GM21423 (cell line): ENCODE measurements around the gene BTRC.
"Not testable (repeated sequence)": the region's sequence is repeated elsewhere in the genome, so short reads cannot be mapped to it uniquely, and the experiment has no call there.

ENCODE experiments used
- ATAC-seq: cut with Tn5 transposase; IDR thresholded peaks from one replicate; pipeline ENCODE4 v1.9.1; 2021; ENCODE audit warnings: mild to moderate bottlenecking, moderate library complexity; ENCODE audit not compliant: unreplicated experiment

The BTRC gene

GRCh38 chr10:101341438-101341837, 12.5 kb upstream of the BTRC start:
- ATAC-seq: no peak

- no peak for ATAC-seq
Measured at GRCh38 chr10:101346177-101346576, 7.8 kb upstream of the BTRC start.

GRCh38 chr10:101351017-101351416, 2.9 kb upstream of the BTRC start:
- ATAC-seq: no peak

GRCh38 chr10:101351477-101351876, 2.5 kb upstream of the BTRC start:
- no peak for ATAC-seq

- not testable (repeated sequence) for ATAC-seq
Measured at GRCh38 chr10:101352857-101353256, 1.1 kb upstream of the BTRC start.

DNA sequence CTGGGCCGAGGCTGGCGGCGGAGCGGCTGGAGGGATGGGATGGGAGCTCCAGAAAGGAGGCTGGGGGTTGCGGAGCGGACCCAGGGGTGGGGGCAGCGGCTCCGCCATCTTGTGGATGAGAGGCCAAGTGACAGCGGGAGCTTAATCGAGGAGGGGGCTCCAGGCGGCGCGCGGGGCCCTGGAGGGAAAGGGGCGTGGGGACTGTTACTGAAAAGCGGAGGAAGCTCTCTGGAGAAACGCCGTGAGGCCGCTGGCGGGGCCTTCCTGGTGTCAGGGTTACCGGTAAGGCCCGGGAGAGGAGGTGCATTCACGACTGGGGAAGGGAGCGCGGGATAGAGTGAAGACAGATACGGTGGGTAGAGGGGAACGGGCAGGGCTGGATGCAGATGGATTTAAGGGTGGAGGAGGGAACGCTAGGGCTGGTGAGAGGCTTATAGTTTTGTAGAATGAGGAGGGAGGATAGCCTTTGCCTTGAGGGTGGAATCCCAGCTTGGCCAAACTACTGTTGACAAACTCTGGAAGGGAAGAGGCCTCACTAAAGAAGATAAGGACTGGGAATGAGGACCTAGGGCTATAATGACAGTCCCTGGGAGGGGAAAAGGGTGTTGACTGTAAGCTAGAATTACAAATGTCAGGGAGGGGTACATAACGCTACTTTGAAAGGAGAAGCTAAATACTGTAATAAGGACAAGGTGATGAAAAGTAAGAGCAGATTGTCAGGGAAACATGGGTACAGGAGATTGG, 535 bp downstream of the BTRC start:
- ATAC-seq: no peak

- ATAC-seq: no peak
Measured at GRCh38 chr10:101355072-101355706, 1.2 kb downstream of the BTRC start.

GRCh38 chr10:101356132-101356531, 2.2 kb downstream of the BTRC start:
- no peak for ATAC-seq

DNA sequence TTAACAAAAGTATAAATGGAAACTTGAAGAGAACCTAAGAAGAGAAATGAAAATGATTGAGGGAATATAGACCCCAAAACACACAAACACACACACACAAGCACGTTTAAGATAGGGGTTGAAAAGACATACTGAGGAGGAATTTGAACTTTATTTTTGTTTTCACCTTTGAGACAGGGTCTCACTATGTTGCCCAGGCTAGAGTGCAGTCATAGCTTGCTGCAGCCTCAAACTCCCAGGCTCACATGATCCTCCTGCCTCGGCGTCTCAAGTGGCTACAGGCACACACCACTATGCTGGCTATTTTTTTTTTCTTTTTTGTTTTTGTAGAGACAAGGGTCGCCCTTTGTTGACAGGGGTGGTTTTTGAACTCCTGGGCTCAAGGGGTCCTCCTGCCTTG, 4.0 kb downstream of the BTRC start:
- no peak for ATAC-seq

- ATAC-seq: no peak
Measured at GRCh38 chr10:101358706-101359300, 4.8 kb downstream of the BTRC start.

DNA sequence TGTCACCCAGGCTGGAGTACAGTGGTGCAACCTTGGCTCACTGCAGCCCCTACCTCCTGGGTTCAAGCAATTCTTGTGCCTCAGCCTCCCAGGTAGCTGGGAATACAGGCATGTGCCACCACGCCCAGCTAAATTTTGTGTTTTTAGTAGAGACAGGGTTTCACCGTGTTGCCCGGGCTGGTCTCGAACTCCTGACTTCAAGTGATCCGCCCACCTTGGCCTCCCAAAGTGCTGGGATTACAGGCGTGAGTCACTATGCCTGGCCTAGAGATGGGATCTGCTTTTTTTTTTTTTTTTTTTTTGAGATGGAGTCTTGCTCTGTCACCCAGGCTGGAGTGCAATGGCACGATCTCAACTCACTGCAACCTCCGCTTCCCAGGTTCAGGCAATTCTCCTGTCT, 6.1 kb downstream of the BTRC start:
- not testable (repeated sequence) for ATAC-seq

GRCh38 chr10:101360841-101361240, 6.9 kb downstream of the BTRC start:
- not testable (repeated sequence) for ATAC-seq

GRCh38 chr10:101363850-101364400, 10.0 kb downstream of the BTRC start:
- no peak for ATAC-seq

DNA sequence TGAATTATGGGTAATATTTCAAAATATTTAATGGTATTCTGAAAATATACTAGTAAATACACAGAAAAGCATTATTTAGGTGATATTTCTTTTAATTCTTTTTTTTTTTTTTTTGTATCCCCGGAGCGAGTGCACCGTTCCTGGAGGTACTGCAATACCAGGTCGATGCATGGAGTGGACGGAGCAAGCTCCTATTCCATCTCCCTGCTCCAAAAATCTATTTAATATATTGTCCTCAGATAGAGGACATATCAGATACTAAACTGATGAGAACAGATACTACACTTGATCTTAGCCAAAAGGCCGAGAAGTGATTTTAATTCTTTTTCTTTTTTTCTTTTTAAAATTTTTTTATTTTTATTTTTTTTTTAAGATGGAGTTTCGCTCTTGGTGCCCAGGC, 10.8 kb downstream of the BTRC start:
- ATAC-seq: no peak

DNA sequence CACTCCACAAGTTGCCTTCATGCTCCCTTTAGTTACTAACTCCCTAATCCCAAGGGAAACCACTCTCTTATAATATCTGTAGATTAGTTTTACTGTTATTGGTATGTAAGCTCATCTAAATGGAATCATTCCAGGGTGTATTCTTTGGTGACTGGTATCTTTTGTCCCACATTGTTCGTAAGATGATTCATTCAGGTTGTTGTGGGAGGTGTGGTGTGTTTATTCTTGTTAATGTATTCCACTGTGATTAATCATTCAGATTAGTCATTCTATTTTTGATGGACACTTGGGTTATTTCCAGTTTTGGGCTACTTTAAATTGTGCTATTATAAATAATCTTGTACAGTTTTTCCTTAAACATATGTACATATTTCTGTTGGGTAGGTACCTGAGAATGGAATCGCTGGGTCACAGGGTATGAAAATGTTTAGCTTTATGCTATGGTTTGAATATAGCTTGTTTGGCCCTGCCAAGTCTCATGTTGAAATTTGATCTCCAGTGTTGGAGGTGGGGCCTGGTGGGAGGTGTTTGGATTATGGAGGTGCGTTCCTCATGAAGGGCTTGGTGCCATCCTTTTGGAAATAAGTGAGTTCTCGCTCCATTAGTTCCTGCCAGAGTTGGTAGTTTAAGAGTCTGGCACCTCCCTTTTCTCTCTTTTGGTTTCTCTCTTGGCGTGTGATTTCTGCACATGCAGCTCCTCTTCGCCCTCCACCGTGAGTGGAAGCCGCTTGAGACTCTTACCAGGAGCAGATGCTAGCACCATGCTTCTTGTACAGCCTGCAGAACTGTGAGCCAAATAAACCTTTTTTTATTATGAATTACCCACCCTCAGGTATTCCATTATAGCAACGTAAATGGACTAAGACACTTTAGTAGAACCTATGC, 13.8 kb downstream of the BTRC start:
- no peak for ATAC-seq

GRCh38 chr10:101373063-101373462, 19.1 kb downstream of the BTRC start:
- no peak for ATAC-seq

DNA sequence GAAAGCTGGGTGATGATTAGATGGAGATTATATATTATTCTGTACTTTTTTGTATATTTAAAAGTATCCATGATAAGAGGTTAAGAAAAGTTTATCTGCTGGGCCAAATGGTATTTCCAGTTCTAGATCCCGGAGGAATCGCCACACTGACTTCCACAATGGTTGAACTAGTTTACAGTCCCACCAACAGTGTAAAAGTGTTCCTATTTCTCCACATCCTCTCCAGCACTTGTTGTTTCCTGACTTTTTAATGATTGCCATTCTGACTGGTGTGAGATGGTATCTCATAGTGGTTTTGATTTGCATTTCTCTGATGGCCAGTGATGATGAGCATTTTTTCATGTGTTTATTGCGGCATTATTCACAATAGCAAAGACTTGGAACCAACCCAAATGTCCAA, 20.0 kb downstream of the BTRC start:
- ATAC-seq: not testable (repeated sequence)

DNA sequence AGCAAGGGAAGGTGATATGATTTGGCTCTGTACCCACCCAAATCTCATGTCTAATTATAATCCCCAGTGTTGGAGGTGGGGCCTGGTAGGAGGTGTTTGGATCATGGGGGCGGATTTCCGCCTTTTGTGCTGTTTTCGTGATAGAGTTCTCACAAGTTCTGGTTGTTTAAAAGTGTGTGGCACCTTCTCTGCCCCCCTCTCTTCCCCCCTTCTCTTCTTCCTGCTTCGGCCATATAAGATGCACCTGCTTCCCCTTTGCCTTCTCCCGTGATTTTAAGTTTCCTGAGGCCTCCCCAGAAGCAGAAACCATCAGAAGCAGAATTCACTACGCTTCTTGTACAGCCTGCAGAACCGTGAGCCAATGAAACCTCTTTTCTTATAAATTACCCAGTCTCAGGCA, 21.1 kb downstream of the BTRC start:
- ATAC-seq: no peak

DNA sequence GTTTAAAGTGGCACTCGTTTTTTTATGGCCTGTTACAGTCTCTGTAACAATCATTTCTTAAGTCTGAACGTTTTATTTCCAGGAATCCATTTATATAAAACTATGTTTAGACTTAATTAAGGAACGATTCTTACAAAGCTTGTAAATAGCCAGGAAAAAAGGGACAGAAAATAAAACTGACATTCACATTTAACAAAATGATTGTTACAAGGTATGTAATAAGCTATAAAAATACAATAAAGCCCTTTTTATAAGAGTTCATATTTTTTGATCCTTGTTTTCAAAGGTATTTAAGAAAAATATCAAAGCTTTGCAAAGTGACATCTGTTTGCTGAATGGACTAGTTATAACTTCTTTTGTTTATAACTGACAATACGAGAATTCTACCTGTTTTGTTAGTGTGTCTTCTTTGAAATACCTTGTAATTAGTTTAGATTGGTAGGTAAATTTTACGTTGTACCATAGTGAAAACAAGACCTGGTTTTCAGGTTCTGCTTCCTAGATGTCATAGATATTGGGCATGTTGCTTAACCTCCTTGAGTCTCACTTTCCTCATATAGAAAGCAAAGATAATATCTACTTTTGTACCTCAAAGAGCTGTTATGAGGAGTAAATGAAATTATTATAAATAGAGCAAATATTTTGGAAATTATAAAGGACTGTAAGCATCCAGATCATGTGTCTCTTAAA, 25.8 kb downstream of the BTRC start:
- ATAC-seq: no peak

DNA sequence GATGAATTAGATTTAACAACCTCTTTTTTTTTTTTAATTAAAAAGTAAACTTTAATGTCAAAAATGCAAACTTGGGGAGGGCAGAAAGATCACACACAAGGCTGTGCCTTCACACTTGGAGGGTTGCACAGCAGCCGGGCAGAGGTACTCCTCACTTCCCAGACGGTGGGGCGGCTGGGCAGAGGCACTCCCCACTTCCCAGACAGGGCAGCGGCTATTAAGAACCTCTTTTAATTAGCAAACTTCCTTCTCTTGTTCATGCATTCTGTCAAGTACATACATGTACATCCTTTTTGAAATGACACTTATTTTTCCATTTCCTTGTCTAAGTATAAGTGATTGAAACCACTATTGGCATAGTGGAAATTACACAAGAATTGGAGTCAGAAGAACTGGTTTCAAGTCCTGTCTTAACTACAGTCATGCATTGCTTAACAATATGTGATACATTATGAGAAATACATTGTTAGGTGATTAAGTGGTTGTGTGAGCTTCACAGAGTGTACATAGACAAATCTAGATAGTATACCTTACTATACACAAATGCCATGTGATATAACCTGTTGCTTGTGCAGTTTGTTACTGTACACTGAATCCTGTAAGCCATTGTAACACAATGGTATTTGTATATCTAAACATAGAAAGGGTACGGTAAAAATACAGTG, 26.5 kb downstream of the BTRC start:
- no peak for ATAC-seq
